Right renal pelvis (tissue), 4 donors: Measurements from ENCODE around the gene ANKRD23. TPM values are rescaled to one million over a fixed set of nuclear protein-coding genes. Genes with fewer than 3 reads are reported as not detected.

Experiments
- DNase-seq, 4 donors: peaks; one replicate each; pipeline ENCODE4 v3.0.0-alpha.2; 2013; ENCODE audit warnings: low read depth in 4 of 4, low spot score in 3 of 4, missing footprints in 1 of 4
- polyA plus RNA-seq, 4 donors: library from polyadenylated mRNA; unstranded; fragments of 120-200 nt; gene quantifications; one replicate each; pipeline ENCODE4 v1.2.1, GENCODE V29; 2013; ENCODE audit not compliant: insufficient read length in 4 of 4

ANKRD23 gene
- polyA plus RNA-seq, 4 donors, result 3.8 to 4.7 (median 3.9) TPM

DNA sequence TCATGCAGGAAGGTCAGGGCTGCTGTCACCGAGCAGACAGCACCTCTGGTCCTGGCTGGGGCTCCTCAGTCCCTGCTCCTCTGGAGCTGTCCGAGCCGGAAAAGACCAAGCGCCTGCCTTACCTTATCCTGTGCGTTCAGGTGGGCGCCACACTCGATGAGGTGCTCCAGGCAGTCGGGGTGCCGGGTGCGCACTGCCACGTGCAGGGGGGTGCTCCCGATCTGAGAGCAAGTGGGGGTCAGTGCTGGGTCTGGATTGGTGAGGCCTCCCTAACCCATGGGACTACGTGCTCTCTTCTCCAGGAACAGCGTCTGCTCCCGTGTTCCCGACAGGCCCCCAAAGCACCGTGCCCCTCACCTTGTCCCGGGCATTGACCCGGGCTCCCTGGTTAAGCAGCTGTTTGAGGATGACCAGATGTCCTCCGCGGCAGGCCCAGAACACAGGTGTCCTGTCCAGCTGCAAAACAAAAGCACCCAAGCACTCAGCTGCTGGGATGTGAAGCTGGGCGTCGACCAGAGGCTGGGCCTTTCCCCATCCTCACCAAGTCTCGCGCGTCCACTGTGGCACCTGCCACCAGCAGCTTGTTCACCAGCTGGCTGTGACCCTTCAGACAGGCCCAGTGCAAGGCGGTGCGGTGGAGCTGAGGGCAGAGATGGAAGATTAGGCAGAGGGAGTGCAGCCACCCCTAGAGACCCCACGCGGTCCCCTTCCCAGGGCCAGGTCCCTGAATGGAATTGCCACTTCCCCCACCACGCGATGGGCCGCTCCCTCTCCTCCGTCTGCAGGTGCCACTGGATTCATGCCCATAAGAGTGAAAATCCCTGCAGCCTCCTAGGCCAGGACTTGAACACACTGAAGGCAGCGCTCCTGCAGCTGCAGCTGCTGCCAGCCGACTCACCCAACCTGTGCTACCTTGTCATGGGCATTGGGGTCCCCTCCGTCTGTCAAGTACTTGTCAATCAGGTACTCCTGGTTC, 3.7 kb downstream of the ANKRD23 start:
- no peak for DNase-seq

DNA sequence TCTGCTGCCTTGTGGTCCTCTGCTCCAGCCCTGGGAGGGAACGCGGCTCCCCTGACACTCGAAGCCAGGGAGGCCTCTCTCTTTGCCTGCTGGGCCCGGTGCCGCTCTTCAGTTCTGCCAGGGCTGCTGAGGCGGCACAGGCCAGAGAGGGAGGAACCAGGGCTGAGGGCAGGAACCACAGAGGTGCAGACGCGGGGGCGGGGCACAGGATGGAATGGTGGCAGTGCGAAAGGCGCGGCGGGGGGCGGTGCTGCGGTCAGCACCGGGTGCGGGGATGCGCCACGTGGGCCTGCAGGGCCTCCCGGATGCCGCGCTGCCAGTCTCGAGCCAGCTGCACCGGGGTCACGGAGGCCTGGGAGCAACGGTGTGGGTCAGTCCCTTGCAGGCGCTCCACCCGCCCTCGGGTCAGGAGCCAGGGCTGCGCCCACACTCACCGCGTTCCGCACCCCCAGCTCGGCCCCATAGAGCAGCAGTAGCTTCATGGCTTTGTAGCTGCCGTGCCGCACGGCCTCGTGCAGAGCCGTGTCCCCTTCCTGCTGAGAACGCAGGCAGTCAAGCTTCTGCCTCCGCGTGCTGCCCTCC, 4.4 kb downstream of the ANKRD23 start:
- DNase-seq, result no peak

- no peak for DNase-seq
Observed at GRCh38 chr2:96838345-96839292, 5.2 kb downstream of the ANKRD23 start.

DNA sequence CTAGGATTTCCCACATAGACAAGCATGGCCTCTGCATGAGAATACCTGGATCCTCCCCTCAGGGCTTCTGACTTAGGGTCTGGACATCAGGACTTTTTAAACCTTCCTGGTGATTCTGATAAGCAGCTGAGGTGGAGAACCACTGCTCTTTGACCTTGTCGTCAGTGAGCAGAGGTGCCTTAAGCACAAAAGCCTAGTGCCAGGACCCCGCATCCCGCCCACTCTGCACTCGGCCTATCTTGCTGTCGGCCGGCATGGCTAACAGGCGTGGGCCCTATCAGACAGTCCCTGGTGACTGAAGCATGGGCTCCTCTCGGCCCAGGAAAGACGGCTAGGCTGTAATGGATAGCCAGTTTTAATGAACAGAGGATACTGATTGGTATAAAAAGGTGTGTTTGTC, 6.2 kb downstream of the ANKRD23 start:
- DNase-seq, result no peak

- no peak for DNase-seq
Observed at GRCh38 chr2:96835830-96836229, 8.0 kb downstream of the ANKRD23 start.

GRCh38 chr2:96832754-96833507, 10.9 kb downstream of the ANKRD23 start:
- peak in 1 of 4 donors; percentile 62 for DNase-seq

GRCh38 chr2:96832408-96832753, 11.4 kb downstream of the ANKRD23 start:
- DNase-seq, result no peak

DNA sequence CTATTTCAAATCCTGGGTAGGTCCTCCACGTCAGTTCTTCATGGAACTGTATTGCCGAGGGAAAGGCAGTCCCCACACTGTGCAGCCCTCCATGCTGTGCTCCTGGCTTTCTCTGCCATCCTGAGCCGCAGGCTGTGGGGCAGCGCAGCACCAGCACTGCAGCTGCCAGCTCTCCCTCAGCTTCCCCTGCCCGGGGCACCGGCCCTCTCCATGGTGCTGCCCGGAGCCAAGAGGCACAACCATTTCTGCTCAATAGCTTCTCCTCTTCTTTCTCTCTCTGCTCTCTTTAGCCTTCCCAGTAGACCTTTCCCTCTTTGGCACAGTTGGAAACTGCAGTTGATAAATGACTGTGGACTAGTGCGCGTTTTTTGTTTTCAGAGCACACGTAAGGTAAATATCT, 12.1 kb downstream of the ANKRD23 start:
- DNase-seq, result no peak

GRCh38 chr2:96830044-96830562, 13.7 kb downstream of the ANKRD23 start:
- DNase-seq, result no peak

- DNase-seq, result no peak
Observed at GRCh38 chr2:96828874-96829273, 14.9 kb downstream of the ANKRD23 start.

DNA sequence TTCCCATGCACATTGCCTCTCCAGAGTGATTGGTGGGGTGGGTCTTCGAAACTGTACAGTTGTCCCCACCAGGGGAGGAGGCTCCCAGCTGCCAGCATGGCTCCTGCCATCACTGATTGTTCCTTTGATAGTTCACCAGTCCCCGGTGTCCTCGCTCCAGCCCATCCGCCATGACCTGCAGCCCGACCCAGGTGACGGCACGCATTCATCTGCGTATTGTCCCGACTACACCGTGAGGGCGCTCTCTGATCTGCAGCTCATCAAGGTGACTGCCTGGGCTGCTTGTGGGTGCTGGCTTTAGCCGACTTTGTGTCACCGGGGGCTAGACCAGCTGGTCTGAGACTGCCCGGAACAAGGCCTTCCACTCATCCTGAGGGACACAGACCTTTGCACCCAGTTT, 15.4 kb downstream of the ANKRD23 start:
- no peak for DNase-seq

DNA sequence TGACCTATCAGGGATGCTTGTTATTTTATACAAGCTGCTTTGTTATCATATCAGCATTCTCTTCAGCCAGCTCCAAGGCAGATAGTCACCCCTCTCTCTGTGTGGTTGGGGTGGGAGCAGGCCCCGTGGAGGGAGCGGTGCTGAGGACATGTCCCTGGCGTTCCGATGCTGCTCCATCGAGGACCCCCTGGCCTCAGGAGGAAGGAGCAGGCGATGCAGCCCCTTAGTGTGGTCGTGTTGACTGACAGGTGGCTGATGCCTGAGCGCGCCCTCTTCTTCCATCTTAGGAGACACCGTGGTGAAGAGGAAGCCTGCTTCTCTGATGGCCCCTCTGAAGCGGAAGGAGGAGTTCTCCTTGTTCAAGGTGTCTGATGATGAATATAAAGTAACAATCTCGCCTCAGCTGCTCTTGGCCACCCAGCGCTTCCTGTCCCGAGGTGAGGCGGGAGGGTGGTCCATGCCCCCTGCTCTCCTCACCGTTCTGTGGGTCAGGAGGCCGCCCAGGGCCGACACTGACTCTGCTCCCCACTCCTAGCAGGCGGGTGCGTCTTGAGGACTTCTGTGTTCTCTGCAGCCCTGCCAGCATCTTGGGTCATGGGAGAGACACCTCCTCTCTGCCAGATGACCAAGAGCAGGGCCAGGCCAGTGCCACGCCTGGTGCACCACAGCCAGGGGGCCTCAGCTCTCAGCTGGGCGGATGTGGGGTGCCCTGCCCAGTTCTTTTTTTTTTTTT, 17.1 kb downstream of the ANKRD23 start:
- no peak for DNase-seq

DNA sequence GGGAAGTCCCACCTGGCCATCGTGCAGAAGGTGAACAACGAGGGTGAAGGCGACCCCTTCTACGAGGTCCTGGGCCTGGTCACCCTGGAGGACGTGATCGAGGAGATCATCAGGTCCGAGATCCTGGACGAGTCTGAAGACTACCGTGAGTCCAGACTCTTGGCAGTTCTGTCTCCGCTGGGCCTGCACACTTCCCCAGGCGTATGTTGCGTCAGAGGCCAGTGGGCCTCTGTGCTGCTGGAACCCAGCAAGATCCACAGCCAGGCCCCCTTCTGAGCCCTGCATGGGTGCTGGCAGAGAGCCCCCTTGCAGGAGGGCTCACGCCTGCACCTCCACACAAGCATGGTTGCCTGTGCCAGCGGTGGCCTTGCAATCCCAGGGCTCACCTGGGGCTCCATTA, 18.8 kb downstream of the ANKRD23 start:
- no peak for DNase-seq

DNA sequence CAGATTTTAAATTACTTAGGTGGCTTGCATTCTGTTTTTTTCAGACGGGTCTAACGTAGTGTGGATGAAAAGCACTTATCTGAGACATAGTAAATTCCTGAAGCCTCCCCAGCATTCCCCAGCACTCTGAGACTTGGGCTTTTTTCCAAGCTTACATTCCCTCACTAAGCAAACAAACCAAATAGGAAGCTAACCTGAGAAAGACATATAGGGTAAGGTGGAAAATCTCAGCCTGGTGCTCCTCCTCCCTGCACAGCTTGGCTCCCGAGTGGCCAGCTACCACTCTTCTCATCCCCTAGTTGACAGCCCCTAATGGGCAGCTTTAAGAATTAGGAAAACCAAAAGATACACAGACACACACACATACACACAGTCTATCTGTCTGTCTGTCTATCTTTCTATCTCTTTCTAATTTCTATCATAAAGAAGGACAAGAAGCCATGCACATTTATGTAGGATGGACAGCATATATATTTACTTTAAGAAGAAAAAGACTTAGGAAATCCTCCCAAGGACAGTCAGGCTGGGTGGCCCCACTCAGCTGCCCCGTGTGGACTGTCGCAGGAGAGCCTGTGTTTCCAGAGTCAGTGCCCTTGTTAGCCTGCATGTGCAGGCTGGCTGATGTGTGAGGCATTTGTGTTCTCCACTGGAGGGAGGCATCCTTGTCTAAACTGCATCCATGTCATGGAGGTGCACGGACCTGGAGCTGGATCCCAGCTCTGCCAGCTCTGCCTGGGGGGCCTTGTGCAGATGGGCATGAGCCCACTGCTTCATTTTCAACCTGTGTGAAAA, 19.5 kb downstream of the ANKRD23 start:
- DNase-seq, result no peak

DNA sequence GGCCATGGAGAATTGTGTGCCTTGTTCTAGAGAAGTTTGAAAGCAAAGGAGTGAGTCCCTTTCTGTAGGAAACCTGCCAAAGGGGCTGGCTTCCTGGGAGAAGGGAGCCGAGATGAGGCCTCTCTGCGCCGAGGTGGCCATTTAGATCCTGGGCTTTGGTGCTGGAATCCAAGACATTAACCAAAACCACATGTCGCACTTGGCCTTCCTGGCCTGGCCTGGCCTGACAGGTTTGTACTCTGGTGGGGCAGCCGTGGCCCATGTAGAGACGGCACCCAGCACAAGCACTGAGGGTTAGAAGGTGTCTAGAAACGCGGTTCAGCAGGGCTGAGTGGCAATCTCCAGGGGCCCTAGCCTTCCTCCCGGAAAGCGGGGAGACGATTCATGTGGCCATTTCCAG, 20.6 kb downstream of the ANKRD23 start:
- no peak for DNase-seq

- DNase-seq, result no peak
Observed at GRCh38 chr2:96822786-96823185, 21.0 kb downstream of the ANKRD23 start.

- DNase-seq, result no peak
Observed at GRCh38 chr2:96821113-96821675, 22.6 kb downstream of the ANKRD23 start.

- DNase-seq, result no peak
Observed at GRCh38 chr2:96819876-96820511, 23.8 kb downstream of the ANKRD23 start.
